Tibial artery (tissue), 4 donors: ENCODE measurements around the gene GNB1L.
A peak's percentile ranks its signal among the peaks of the same experiment; 100 is the strongest.
"Not testable (repeated sequence)": the region's sequence is repeated elsewhere in the genome, so short reads cannot be mapped to it uniquely, and the experiment has no call there.

Experiments used
- DNase-seq, 2 donors: peaks; one replicate each; pipeline ENCODE4 v3.0.0-alpha.2; 2019
- H3K27ac ChIP-seq, 2 donors: fragments of 200-600 bp; sonication (generic) in 1 of 2; 1 replicate in 1 of 2; 2 replicates in 1 of 2; pipeline ENCODE4 v1.5.1; 2018 to 2019; ENCODE audit warnings: mild to moderate bottlenecking in 1 of 2
- H3K27me3 ChIP-seq, 2 donors: fragments of 200-600 bp; sonication (generic) in 1 of 2; one replicate each; pipeline versions ENCODE4 v1.5.1 to v1.6.0; 2016 to 2019
- H3K36me3 ChIP-seq, 3 donors: fragments of 200-600 bp; sonication (generic) in 2 of 3; one replicate each; pipeline ENCODE4 v1.5.1; 2016 to 2019; ENCODE audit warnings: mild to moderate bottlenecking in 2 of 3
- H3K4me1 ChIP-seq, 4 donors: fragments of 200-600 bp; sonication (generic) in 2 of 4; 1 replicate in 3 of 4; 2 replicates in 1 of 4; pipeline ENCODE4 v1.5.1; 2016 to 2019
- H3K4me3 ChIP-seq, 2 donors: fragments of 200-600 bp; sonication (generic) in 1 of 2; 1 replicate in 1 of 2; 2 replicates in 1 of 2; pipeline ENCODE4 v1.5.1; 2018 to 2019; ENCODE audit warnings: mild to moderate bottlenecking in 2 of 2
- H3K9me3 ChIP-seq, 3 donors: fragments of 200-600 bp; sonication (generic) in 1 of 3; one replicate each; pipeline ENCODE4 v1.5.1; 2016 to 2019
- CTCF ChIP-seq, 2 experiments: fragments of 200-600 bp in 1 of 2; fragments of 450-650 bp in 1 of 2; IDR thresholded peaks; one replicate each; pipeline ENCODE4 v1.5.1; 2017 to 2019; ENCODE audit warnings: antibody characterized with exemption in 2 of 2, mild to moderate bottlenecking in 1 of 2, moderate library complexity in 1 of 2
- intact Hi-C: fragments of 100-400 bp; cut with DNase I; formaldehyde crosslinking; loops from one replicate; pipeline ENCODE4 v1.15.0; 2023; ENCODE audit warnings: low total_unique reads

Gene GNB1L

GRCh38 chr22:19840059-19840458, 14.6 kb downstream of the GNB1L start:
- H3K9me3 ChIP-seq: no peaks in the 10 kb centered on the region
- no peak for TF ChIP-seq CTCF (IDR thresholded peaks at IDR 0.05)
- intact Hi-C loops: no loop called here
- H3K27me3 ChIP-seq: no peaks in the 10 kb centered on the region
- H3K27ac ChIP-seq: no peak overlapping the region
- H3K36me3 ChIP-seq: no peaks in the 10 kb centered on the region
- DNase-seq: no peak
- H3K4me3 ChIP-seq: no peak overlapping the region
- peaks cover 7 to 20% (median 18%) of the 10 kb centered on the region in 4 donors for H3K4me1 ChIP-seq

DNA sequence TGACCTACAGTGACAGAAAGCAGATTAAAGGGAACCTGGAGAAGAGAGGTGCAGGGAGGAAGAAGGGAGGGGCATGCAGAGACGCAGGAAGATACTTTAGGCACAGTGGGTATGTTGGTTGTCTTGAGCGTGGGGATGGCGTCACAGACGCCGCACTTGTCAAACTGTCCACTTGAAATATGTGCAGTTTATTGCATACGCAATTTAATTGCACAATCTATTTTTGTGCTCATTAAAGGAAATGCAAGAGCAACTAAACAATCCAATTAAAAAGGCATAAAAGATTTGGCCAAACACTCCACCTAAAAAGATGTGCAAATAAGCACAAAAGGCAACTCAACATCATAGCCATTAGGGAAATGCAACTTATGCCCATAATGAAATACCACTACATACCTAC, 16.8 kb downstream of the GNB1L start:
- intact Hi-C loops: no loop called here
- Histone ChIP-seq H3K4me3 (no peak overlapping the region), H3K4me1 (no peaks in the 10 kb centered on the region), H3K9me3 (no peaks in the 10 kb centered on the region), H3K27me3 (no peaks in the 10 kb centered on the region), H3K27ac (no peak overlapping the region), H3K36me3 (no peaks in the 10 kb centered on the region)
- no peak for TF ChIP-seq CTCF (IDR thresholded peaks at IDR 0.05)
- DNase-seq: no peak

DNA sequence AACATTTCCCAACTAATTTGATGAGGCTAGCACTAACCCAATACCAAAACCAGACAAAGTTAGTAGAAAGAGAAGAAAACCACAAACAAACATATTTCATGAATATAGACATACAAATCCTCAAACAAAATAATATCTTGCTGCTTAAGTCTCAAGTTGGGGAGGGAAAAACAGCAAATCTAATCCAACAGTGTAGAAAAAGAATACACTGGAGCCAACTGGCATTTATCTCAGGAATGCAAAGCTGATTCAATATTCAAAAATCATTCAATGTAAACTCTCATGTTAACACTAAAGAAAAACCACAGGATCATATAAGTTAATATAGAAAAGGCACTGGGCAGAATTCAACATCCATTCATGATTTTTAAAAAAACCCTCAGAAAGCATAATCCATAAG, 18.2 kb downstream of the GNB1L start:
- no peaks in the 10 kb centered on the region for H3K27me3 ChIP-seq
- H3K9me3 ChIP-seq: no peaks in the 10 kb centered on the region
- H3K36me3 ChIP-seq: no peaks in the 10 kb centered on the region
- no peak for DNase-seq
- no peak overlapping the region for H3K27ac ChIP-seq
- no peaks in the 10 kb centered on the region for H3K4me1 ChIP-seq
- H3K4me3 ChIP-seq: no peak overlapping the region
- intact Hi-C loops: no loop called here
- TF ChIP-seq CTCF (IDR thresholded peaks at IDR 0.05): no peak

- DNase-seq: no peak
- Histone ChIP-seq H3K4me3 (no peak overlapping the region), H3K27me3 (no peaks in the 10 kb centered on the region), H3K9me3 (no peaks in the 10 kb centered on the region), H3K36me3 (no peaks in the 10 kb centered on the region), H3K4me1 (no peaks in the 10 kb centered on the region), H3K27ac (no peak overlapping the region)
- intact Hi-C loops: no loop called here
- TF ChIP-seq CTCF (IDR thresholded peaks at IDR 0.05): no peak
These were observed 20.1 kb downstream of the GNB1L start for GRCh38 chr22:19834599-19834998.

DNA sequence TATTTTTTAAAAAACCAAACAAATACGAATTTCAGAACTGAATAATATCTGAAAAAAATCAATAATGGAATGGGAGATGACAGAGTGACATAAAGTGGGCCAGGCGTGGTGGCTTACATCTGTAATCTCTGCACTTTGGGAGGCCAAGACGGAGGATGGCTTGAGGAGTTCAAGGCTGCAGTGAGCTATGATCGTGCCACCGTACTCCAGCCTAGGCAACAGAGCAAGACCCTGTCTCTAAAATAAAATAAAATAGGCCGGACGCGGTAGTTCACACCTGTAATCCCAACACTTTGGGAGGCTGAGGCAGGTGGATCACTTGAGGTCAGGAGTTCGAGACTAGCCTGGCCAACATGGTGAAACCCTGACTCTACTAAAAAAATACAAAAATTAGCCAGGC, 21.3 kb downstream of the GNB1L start:
- H3K4me1 ChIP-seq, DNase-seq, H3K4me3 ChIP-seq, H3K27me3 ChIP-seq, H3K27ac ChIP-seq, H3K9me3 ChIP-seq, H3K36me3 ChIP-seq, intact Hi-C loops: not testable (repeated sequence)

DNA sequence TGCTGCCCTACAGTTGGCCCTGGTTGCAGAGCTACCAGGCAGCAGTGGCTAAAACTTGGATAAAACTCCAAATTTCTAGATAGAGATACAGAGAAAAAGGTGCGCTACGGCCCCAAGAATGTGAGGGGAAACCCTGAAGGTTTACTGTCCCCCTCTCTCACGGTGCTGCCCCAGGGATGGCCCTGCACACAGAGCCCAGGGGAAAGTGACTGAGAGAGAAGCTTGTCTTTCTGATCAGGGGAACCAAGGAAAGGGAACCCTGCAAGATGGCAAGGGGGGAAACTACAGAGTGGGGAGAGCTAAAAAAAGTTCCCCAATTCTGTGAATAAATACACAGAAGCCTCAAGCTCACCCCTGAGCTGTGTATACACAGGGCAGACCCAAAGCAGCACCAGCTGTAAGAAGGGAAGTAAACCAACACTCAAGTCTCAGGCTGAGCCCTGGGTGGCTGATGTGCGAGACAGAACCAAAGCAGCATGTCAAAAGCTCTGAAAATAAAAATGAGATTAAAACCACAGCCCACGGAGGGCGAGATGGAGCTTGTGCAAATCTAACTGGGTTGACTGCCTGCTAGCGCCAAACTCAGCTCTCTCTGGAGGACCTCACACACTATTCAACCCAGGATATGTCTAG, 22.1 kb downstream of the GNB1L start:
- Histone ChIP-seq H3K4me3 (no peak overlapping the region), H3K36me3 (no peaks in the 10 kb centered on the region), H3K9me3 (no peaks in the 10 kb centered on the region), H3K27me3 (no peaks in the 10 kb centered on the region), H3K4me1 (no peaks in the 10 kb centered on the region), H3K27ac (no peak overlapping the region)
- no peak for TF ChIP-seq CTCF (IDR thresholded peaks at IDR 0.05)
- intact Hi-C loops: no loop called here
- DNase-seq: peak in 1 of 2 donors; percentile 24

DNA sequence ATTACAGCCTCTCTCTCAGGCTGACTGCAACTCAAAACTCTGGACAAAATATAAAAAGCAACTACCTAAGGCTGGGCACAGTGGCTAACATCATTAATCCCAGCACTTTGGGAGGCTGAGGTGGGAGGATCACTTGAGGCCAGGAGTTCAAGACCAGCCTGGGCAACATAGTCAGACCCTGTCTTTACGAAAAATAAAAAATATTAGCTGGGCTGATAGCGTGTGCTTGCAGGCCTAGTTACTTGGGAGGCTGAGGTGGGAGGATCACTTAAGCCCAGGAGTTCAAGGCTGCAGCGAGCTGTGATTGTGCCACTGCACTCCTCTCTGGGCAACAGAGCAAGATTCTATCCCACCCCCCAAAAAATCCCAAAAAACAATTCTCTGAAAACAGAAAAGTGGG, 22.7 kb downstream of the GNB1L start:
- H3K4me1 ChIP-seq, H3K27ac ChIP-seq, DNase-seq: not testable (repeated sequence)

More for the DNA sequence above, 22.7 kb downstream of the GNB1L start:
- H3K27me3 ChIP-seq, intact Hi-C loops, H3K9me3 ChIP-seq, H3K4me3 ChIP-seq, H3K36me3 ChIP-seq: not testable (repeated sequence)
